B cell (primary cell): ENCODE measurements around the gene CNFN. TPM values are rescaled to one million over a fixed set of nuclear protein-coding genes. Genes with fewer than 3 reads are reported as not detected.

Experiments
- ATAC-seq: fragments of 200-7000 bp; cut with Tn5 transposase; one replicate; pipeline ENCODE4 v1.10.0; 2021; ENCODE audit warnings: low read depth, mild to moderate bottlenecking, moderate number of reproducible peaks, moderate library complexity
- CTCF ChIA-PET: fragments of 350-600 bp; sonication (Branson Sonifier 250); formaldehyde crosslinking; loops from one replicate; lab custom pipeline; 2021; ENCODE audit warnings: antibody characterized with exemption, inconsistent platforms; lab: Charles Lee
- POLR2A ChIA-PET: fragments of 350-600 bp; sonication (Branson Sonifier 250); formaldehyde crosslinking; loops from one replicate; lab custom pipeline; 2021; ENCODE audit warnings: antibody characterized with exemption; lab: Charles Lee
- DNase-seq: peaks from one replicate; pipeline ENCODE4 v3.0.0; 2013
- H2AFZ ChIP-seq: 2 replicates; pipeline ENCODE4 v1.6.1; 2012; ENCODE audit warnings: mild to moderate bottlenecking, low read depth, low read length; ENCODE audit not compliant: insufficient read depth, poor library complexity, severe bottlenecking
- H3K27ac ChIP-seq, 2 donors: 1 replicate in 1 of 2; 2 replicates in 1 of 2; pipeline ENCODE4 v1.5.1; 2012 to 2013; ENCODE audit warnings: low read length in 2 of 2, mild to moderate bottlenecking in 2 of 2, moderate library complexity in 1 of 2
- H3K27me3 ChIP-seq, 4 experiments: fragments of 200-600 bp in 1 of 4; sonication (generic) in 1 of 4; replicated peaks in 1 of 4; 1 replicate in 2 of 4; 2 replicates in 2 of 4; pipeline versions ENCODE4 v1.6.1 to v1.7.0; 2013 to 2016; ENCODE audit warnings: low read length in 3 of 4, mild to moderate bottlenecking in 2 of 4, mixed read lengths in 1 of 4, moderate library complexity in 1 of 4; ENCODE audit not compliant: insufficient read depth in 4 of 4, control insufficient read depth in 3 of 4; ENCODE audit errors: control extremely low read depth in 1 of 4
- H3K36me3 ChIP-seq, 2 experiments: replicated peaks in 1 of 2; 1 replicate in 1 of 2; 2 replicates in 1 of 2; pipeline versions ENCODE4 v1.6.1 to v1.7.1; 2013; ENCODE audit warnings: low read length in 1 of 2; ENCODE audit not compliant: insufficient read depth in 2 of 2, control insufficient read depth in 1 of 2; ENCODE audit errors: control extremely low read depth in 1 of 2, extremely low read depth in 1 of 2
- H3K4me1 ChIP-seq, 2 donors: fragments of 200-600 bp in 1 of 2; sonication (generic) in 1 of 2; 1 replicate in 1 of 2; 2 replicates in 1 of 2; pipeline versions ENCODE4 v1.5.1 to v1.6.1; 2013 to 2017; ENCODE audit warnings: low read length in 2 of 2; ENCODE audit not compliant: control insufficient read depth in 2 of 2, insufficient read depth in 2 of 2
- H3K4me2 ChIP-seq: replicated peaks from 2 replicates; pipeline ENCODE3; 2012; ENCODE audit warnings: mild to moderate bottlenecking, low read depth, low read length; ENCODE audit not compliant: poor library complexity, severe bottlenecking
- H3K4me3 ChIP-seq, 5 experiments: fragments of 200-600 bp in 1 of 5; sonication (generic) in 1 of 5; 1 replicate in 3 of 5; 2 replicates in 2 of 5; pipeline versions ENCODE4 v1.5.1 to v1.7.0; 2011 to 2016; ENCODE audit warnings: low read length in 4 of 5, mild to moderate bottlenecking in 4 of 5, low read depth in 2 of 5, control low read depth in 1 of 5, moderate library complexity in 1 of 5; ENCODE audit not compliant: insufficient read depth in 1 of 5; ENCODE audit errors: control extremely low read depth in 1 of 5, extremely low read depth in 1 of 5
- H3K79me2 ChIP-seq: fragments of 200-600 bp; sonication (generic); one replicate; pipeline ENCODE4 v1.6.0; 2016; ENCODE audit warnings: low read length; ENCODE audit not compliant: control insufficient read depth, insufficient read depth
- H3K9ac ChIP-seq: fragments of 200-600 bp; sonication (generic); 2 replicates; pipeline ENCODE4 v1.6.1; 2017; ENCODE audit warnings: mild to moderate bottlenecking, low read length, moderate library complexity
- H3K9me3 ChIP-seq, 3 donors: one replicate each; pipeline versions ENCODE4 v1.6.1 to v1.7.1; 2013; ENCODE audit warnings: low read length in 2 of 3; ENCODE audit not compliant: control insufficient read depth in 2 of 3, insufficient read depth in 1 of 3; ENCODE audit errors: control extremely low read depth in 1 of 3
- H4K20me1 ChIP-seq: 2 replicates; pipeline ENCODE4 v1.6.0; 2012; ENCODE audit warnings: mild to moderate bottlenecking, low read length; ENCODE audit not compliant: insufficient read depth, control insufficient read depth, poor library complexity, severe bottlenecking
- H3K27ac Mint-ChIP-seq: one replicate; pipeline ENCODE4 v1.8.0; 2021; ENCODE audit warnings: mixed read lengths
- H3K27me3 Mint-ChIP-seq: one replicate; pipeline ENCODE4 v1.8.0; 2021; ENCODE audit warnings: mixed read lengths
- H3K4me1 Mint-ChIP-seq: one replicate; pipeline ENCODE4 v1.8.0; 2021; ENCODE audit warnings: mixed read lengths
- H3K4me3 Mint-ChIP-seq: one replicate; pipeline ENCODE4 v1.8.0; 2021; ENCODE audit warnings: mixed read lengths
- H3K9me3 Mint-ChIP-seq: one replicate; pipeline ENCODE4 v1.8.0; 2022; ENCODE audit warnings: mixed read lengths; ENCODE audit not compliant: insufficient read depth
- CTCF ChIP-seq: fragments of 200-600 bp; IDR thresholded peaks from one replicate; pipeline ENCODE4 v1.8.0; 2022; ENCODE audit warnings: antibody characterized with exemption, mild to moderate bottlenecking
- EZH2 ChIP-seq: IDR thresholded peaks from 2 replicates; pipeline ENCODE4 v1.6.1; 2012; ENCODE audit warnings: borderline replicate concordance, low read depth, mild to moderate bottlenecking, moderate library complexity, low read length; ENCODE audit not compliant: insufficient read depth, poor library complexity, severe bottlenecking
- WGBS: methylation state at CpG from one replicate; pipeline ENCODE4 v1.1.5; 2013; ENCODE audit warnings: missing lambda C conversion rate; ENCODE audit not compliant: insufficient coverage; 5-methylcytosine and 5-hydroxymethylcytosine counted together
- intact Hi-C: fragments of 100-400 bp; cut with micrococcal nuclease; formaldehyde crosslinking; loops from one replicate; pipeline ENCODE4 v1.10.0; 2022
- polyA plus RNA-seq: library from polyadenylated mRNA; depleted of rRNA; stranded (reverse); fragments of >200 nt; gene quantifications from 2 replicates; pipeline ENCODE4 v1.2.3, GENCODE V29; 2012
- total RNA-seq, 2 donors: library from RNA; stranded (reverse); fragments of 120-200 nt in 1 of 2; gene quantifications; 1 replicate in 1 of 2; 2 replicates in 1 of 2; pipeline versions ENCODE4 v1.2.3 to v1.2.4, GENCODE V29; 2013 to 2022

CNFN gene
- total and polyA plus RNA-seq, 2 donors (not counting 1 experiment from before 2014, with no cell fraction given) = 4.1 to 23.2 TPM

- Histone ChIP-seq H3K36me3 (peaks cover 0 to 7% of the 10 kb centered on the region in 2 experiments), H3K27ac (no peak overlapping the region), H3K9ac (no peak overlapping the region), H3K4me3 (no peak overlapping the region), H2AFZ (no peak overlapping the region), H3K4me1 (peaks cover 36 to 43% of the 10 kb centered on the region in 2 donors), H4K20me1 (no peaks in the 10 kb centered on the region), H3K79me2 (no peaks in the 10 kb centered on the region), H3K9me3 (peaks cover 0 to 9% (median 7%) of the 10 kb centered on the region in 3 donors), H3K4me2 (no peak overlapping the region), H3K27me3 (no peaks in the 10 kb centered on the region)
- TF ChIP-seq EZH2 = no peak
- TF ChIP-seq CTCF = no peak
- H3K27ac Mint-ChIP-seq = peak overlapping the region; percentile 84
- H3K27me3 Mint-ChIP-seq = no peaks in the 10 kb centered on the region
- ATAC-seq (no peak), DNase-seq (no peak)
- H3K9me3 Mint-ChIP-seq = no peaks in the 10 kb centered on the region
- CTCF ChIA-PET = interaction anchor here (0.6 kb wide), 1 partner anchor 77 kb away, joined by 3 read pairs; no protein-coding TSS in a partner anchor
- no peak overlapping the region for H3K4me3 Mint-ChIP-seq
- intact Hi-C loops = no loop called here
- H3K4me1 Mint-ChIP-seq = peaks cover 39% of the 10 kb centered on the region
- WGBS = 95% methylated on average over 7 of the region's 7 CpGs
- POLR2A ChIA-PET = interaction anchor here (0.7 kb wide), 1 partner anchor 18 kb away, joined by 4 read pairs; no protein-coding TSS in a partner anchor
These were observed 28.6 kb downstream of the CNFN start for GRCh38 chr19:42361545-42361910.

GRCh38 chr19:42360787-42361544 is 29.1 kb downstream of the CNFN start:
- no peak overlapping the region for H3K4me3 Mint-ChIP-seq
- Histone ChIP-seq H3K9ac (no peak overlapping the region), H3K4me2 (no peak overlapping the region), H4K20me1 (no peaks in the 10 kb centered on the region), H3K9me3 (peaks cover 0 to 9% (median 7%) of the 10 kb centered on the region in 3 donors), H3K4me3 (no peak overlapping the region), H3K79me2 (no peaks in the 10 kb centered on the region), H3K27me3 (no peaks in the 10 kb centered on the region), H2AFZ (no peak overlapping the region), H3K36me3 (peaks cover 0 to 8% of the 10 kb centered on the region in 2 experiments), H3K4me1 (peaks cover 31 to 37% of the 10 kb centered on the region in 2 donors), H3K27ac (no peak overlapping the region)
- H3K27ac Mint-ChIP-seq = peak overlapping the region; percentile 84
- H3K4me1 Mint-ChIP-seq = peaks cover 35% of the 10 kb centered on the region
- H3K27me3 Mint-ChIP-seq = no peaks in the 10 kb centered on the region
- no peaks in the 10 kb centered on the region for H3K9me3 Mint-ChIP-seq
- DNase-seq (no peak), ATAC-seq (no peak)
- intact Hi-C loops = no loop called here
- WGBS = 93% methylated on average over 15 of the region's 16 CpGs
- TF ChIP-seq EZH2 (no peak), CTCF (no peak)
- POLR2A ChIA-PET = interaction anchor here (0.7 kb wide), 1 partner anchor 18 kb away, joined by 4 read pairs; no protein-coding TSS in a partner anchor
- CTCF ChIA-PET = interaction anchor here (0.6 kb wide), 1 partner anchor 78 kb away, joined by 3 read pairs; no protein-coding TSS in a partner anchor
